Esophagus (tissue), 2 donors: Measurements from ENCODE around the gene PLCZ1. TPM values are rescaled to one million over a fixed set of nuclear protein-coding genes. Genes with fewer than 3 reads are reported as not detected.
"Not testable (repeated sequence)": the region's sequence is repeated elsewhere in the genome, so short reads cannot be mapped to it uniquely, and the experiment has no call there.

Experiments
- H3K27ac ChIP-seq, 2 donors: one replicate each; pipeline ENCODE4 v1.5.1; 2013; ENCODE audit warnings: low read depth in 2 of 2, mild to moderate bottlenecking in 2 of 2, inconsistent platforms in 1 of 2, low read length in 1 of 2, moderate library complexity in 1 of 2
- H3K27me3 ChIP-seq, 2 donors: one replicate each; pipeline ENCODE4 v1.6.1; 2013; ENCODE audit warnings: low read length in 2 of 2, control low read depth in 1 of 2, mild to moderate bottlenecking in 1 of 2; ENCODE audit not compliant: insufficient read depth in 2 of 2, control insufficient read depth in 1 of 2
- H3K36me3 ChIP-seq, 2 donors: one replicate each; pipeline ENCODE4 v1.6.1; 2013; ENCODE audit warnings: low read length in 1 of 2; ENCODE audit not compliant: control insufficient read depth in 2 of 2, insufficient read depth in 2 of 2
- H3K4me1 ChIP-seq, 2 donors: one replicate each; pipeline ENCODE4 v1.6.1; 2013; ENCODE audit warnings: low read length in 1 of 2; ENCODE audit not compliant: control insufficient read depth in 2 of 2, insufficient read depth in 2 of 2
- H3K4me3 ChIP-seq, 2 donors: one replicate each; pipeline ENCODE4 v1.5.1; 2013; ENCODE audit warnings: low read length in 2 of 2, mild to moderate bottlenecking in 2 of 2, low read depth in 1 of 2, moderate library complexity in 1 of 2
- H3K9me3 ChIP-seq, 2 donors: one replicate each; pipeline ENCODE4 v1.6.1; 2013; ENCODE audit warnings: mild to moderate bottlenecking in 2 of 2, low read depth in 1 of 2, low read length in 1 of 2, moderate library complexity in 1 of 2; ENCODE audit not compliant: control insufficient read depth in 2 of 2, insufficient read depth in 1 of 2
- WGBS, 2 donors: extraction: QIAGEN DNeasy Blood & Tissue Kit; methylation state at CpG; one replicate each; pipeline ENCODE4 v1.1.7; 2013; 5-methylcytosine and 5-hydroxymethylcytosine counted together
- polyA plus RNA-seq, 2 donors: library from polyadenylated mRNA; stranded (reverse); fragments of 200-250 nt; gene quantifications; one replicate each; pipeline ENCODE4 v1.2.3, GENCODE V29; 2013
- donor health status: healthy with polysubstance abuse.
- donor health status: Bipolar disorder and iron deficiency.

PLCZ1 gene
- polyA plus RNA-seq, 2 donors = not detected

DNA sequence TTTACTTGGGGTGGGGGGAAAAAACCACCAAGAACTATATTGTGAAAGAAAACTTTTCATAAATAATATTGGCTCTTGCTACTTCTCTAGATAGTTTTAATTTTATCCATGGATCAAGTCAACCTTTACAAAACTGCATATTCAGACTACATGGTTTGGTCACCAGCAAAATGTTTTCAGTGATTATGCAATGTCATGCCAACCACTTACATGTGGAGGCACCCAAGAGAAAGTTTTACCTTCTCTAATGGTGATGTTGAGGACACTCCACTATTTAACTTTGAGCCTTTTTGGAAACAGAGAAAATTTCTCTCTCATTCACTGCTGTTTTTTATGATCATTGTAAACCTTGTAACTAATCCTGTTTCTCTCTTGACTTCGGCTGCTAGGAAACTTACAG is 21.6 kb downstream of the PLCZ1 start:
- no peaks in the 10 kb centered on the region for H3K9me3 ChIP-seq
- WGBS, 2 donors = 84 to 93% methylated on average over 1 of the region's 1 CpG
- H3K4me1 ChIP-seq = no peaks in the 10 kb centered on the region
- H3K36me3 ChIP-seq = no peaks in the 10 kb centered on the region
- H3K27me3 ChIP-seq = no peaks in the 10 kb centered on the region
- H3K27ac ChIP-seq = no peak overlapping the region
- H3K4me3 ChIP-seq = no peak overlapping the region

DNA sequence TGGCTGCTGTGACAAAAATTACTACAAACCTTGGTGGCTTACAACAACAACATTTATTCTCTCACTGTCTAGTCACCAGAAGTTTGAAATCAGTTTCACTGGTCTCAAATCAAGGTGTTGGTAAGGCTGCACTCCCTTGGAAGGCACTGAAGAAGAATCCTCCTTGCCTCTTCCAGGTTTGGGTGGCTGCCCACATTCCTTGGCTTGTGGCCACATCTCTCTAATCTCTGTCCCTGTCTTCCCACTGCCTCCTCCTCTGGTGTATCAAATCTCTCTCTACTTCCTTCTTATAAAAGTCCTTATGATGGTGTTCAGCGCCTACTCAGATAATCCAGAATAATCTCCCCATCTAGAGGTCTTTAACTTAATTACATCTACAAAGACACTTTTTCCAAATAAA is 31.0 kb downstream of the PLCZ1 start:
- H3K27ac ChIP-seq = no peak overlapping the region
- no peaks in the 10 kb centered on the region for H3K27me3 ChIP-seq
- H3K36me3 ChIP-seq = no peaks in the 10 kb centered on the region
- WGBS, 2 donors = 91 to 95% methylated on average over 1 of the region's 1 CpG
- H3K4me1 ChIP-seq = no peaks in the 10 kb centered on the region
- no peaks in the 10 kb centered on the region for H3K9me3 ChIP-seq
- H3K4me3 ChIP-seq = no peak overlapping the region

DNA sequence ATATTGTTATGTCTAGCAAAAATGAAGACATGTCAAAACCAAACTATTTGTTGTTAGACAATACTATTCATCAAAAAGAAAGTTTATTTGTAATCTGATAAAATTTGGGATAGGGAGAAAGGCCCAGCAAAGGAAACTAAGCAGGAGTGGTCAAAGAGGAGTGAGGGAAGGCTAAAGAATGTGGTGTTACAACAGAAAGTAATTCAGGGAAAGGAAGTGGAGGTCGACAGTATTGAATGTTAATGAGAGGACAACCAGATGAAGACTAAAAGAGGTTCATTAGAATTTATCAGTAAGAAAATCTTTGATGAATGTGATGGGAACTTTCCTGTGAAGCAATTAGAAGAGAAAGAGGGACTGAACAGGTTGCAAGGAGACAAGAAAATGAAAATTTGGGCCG is 33.9 kb downstream of the PLCZ1 start:
- WGBS, 2 donors = 69% methylated on average over 2 of the region's 2 CpGs
- H3K4me1 ChIP-seq = no peaks in the 10 kb centered on the region

DNA sequence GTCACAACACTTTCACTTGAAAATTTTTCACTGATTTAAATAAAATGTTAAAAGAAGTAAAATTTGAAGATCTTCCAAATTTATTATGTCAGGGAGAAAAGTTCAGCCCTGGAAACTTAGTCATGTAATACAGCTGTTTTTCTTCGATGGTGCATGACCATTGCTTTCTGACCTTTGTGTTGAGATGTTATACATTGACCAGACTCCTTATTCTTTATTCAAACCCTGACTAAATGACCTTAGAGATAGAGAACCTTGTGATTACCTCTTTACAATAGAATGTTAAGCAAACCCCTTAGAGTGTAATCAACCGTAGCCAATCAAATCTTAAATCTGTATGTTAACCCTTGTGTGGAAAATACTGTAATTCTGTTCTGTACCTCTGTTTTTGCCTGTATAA is 34.5 kb downstream of the PLCZ1 start:
- Histone ChIP-seq H3K36me3 (no peaks in the 10 kb centered on the region), H3K4me1 (no peaks in the 10 kb centered on the region), H3K27ac (no peak overlapping the region), H3K27me3 (no peaks in the 10 kb centered on the region), H3K9me3 (no peaks in the 10 kb centered on the region), H3K4me3 (no peak overlapping the region)
- WGBS, 2 donors = 40 to 58% methylated on average over 2 of the region's 2 CpGs

More for the DNA sequence above, 33.9 kb downstream of the PLCZ1 start:
- Histone ChIP-seq H3K4me3 (no peak overlapping the region), H3K27me3 (no peaks in the 10 kb centered on the region), H3K9me3 (no peaks in the 10 kb centered on the region), H3K36me3 (no peaks in the 10 kb centered on the region), H3K27ac (no peak overlapping the region)

DNA sequence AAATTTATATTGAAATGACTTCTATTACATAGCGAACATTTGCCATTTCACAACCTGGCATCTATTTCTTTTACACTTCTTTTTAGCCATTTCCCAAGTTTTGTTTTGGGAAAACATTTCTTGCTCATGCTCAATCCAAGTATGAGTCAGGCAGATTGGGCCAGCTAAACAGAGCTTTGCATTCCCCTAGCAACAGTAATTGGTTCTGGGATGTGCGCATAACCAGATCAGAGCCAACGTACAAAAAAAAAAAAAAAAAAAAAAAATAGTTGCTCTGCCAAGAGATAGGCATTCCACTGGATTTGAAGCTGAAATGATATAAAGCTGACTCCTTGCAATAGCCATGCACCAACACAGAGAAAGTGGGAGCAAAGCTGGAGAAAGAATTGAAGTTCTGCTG is 37.5 kb downstream of the PLCZ1 start:
- Histone ChIP-seq H3K27me3 (no peaks in the 10 kb centered on the region), H3K4me3 (no peak overlapping the region), H3K27ac (no peak overlapping the region), H3K9me3 (no peaks in the 10 kb centered on the region), H3K36me3 (no peaks in the 10 kb centered on the region), H3K4me1 (no peaks in the 10 kb centered on the region)
- 61 to 63% methylated on average over 3 of the region's 3 CpGs for WGBS, 2 donors

DNA sequence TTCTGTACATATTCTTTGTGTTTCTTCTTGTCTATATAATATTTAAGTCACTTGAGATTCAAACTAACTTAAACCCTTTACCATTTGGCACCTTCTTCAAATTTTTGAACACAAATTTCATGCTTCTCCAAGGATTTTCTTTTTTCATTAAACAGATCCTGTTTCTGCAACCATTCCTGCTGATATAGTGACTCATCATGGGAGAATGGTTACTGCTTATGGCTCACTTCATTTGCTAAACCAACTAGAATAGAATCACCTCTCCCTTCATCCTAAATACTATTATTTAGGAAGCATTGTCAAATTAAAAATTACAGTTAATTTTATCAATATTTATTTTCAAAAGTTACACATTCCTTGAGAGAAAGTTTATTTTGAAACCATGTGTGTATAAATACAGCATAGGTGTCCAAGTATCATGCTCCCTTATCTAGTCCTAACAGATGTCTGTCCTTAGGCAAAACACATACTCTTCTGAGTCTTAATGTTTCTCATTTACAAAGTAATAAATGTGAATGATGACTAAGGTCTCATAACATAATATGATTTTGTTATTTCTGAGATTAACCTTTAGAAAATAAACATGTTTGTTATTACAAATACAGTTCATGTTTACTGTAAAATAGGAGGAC is 40.7 kb downstream of the PLCZ1 start:
- Histone ChIP-seq H3K4me1 (no peaks in the 10 kb centered on the region), H3K4me3 (no peak overlapping the region), H3K27ac (no peak overlapping the region), H3K27me3 (no peaks in the 10 kb centered on the region), H3K9me3 (no peaks in the 10 kb centered on the region), H3K36me3 (no peaks in the 10 kb centered on the region)

DNA sequence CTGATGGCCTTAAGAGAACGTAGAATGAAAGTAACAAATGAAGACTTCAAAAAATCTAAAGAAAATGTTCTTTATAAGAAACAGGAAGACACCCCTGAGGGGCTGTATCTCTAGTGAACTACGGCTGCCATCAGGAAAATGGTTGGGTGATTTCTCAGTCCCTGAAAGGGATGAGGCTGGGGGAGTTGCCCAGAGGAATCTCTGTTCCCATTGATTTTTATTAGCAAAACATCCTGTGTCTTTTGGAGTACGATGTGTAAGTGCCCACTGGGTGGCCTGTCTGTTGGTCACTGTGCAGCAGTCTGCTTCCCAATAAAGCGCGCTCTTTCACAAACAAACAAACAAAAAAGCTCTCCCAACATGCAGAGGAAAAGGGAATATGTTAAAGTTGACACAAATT is 43.8 kb downstream of the PLCZ1 start:
- H3K27ac ChIP-seq, H3K27me3 ChIP-seq, H3K9me3 ChIP-seq, H3K4me1 ChIP-seq, H3K36me3 ChIP-seq, H3K4me3 ChIP-seq: not testable (repeated sequence)
- WGBS, 2 donors = 84 to 86% methylated on average over 5 of the region's 5 CpGs

DNA sequence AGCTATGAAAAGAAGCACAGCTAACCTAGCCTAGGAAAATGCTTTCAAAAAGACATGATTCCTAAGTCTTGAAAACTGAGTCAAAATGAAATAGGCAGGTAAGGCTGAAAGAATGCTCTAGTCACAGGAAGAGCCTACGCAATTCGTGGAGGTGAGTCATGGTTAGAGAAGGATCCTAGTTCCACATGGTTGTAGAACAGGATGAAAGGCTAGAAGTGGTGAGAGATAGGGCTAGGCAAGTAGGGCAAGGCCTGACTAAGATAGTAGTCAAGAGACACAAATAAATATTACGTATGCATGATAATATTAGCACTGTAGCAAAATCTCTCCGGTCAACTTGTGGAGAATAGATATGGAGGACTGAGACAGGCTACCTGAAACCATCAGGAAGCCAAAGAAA is 47.2 kb downstream of the PLCZ1 start:
- Histone ChIP-seq H3K27me3 (no peaks in the 10 kb centered on the region), H3K27ac (no peak overlapping the region), H3K36me3 (no peaks in the 10 kb centered on the region), H3K4me1 (no peaks in the 10 kb centered on the region), H3K9me3 (no peaks in the 10 kb centered on the region), H3K4me3 (no peak overlapping the region)
- WGBS, 2 donors = 74 to 77% methylated on average over 4 of the region's 4 CpGs

DNA sequence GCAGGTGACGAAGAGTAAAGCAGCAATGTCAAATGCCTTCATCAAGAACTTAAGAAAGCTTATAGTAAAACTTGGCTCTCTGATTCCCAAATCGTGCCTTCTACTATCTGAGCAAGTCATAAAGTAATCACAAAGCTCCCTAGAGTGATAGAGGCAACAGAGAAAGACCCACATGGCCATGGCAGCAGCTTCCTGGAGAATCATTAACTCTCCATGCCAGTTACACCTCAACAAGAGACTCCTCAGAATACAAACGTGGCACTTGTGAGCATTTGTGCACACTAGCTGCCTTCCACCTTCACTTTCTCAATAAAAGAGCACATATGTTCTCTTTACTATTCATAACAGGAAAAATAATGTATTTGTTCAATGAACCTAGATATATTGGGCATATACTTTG is 48.0 kb downstream of the PLCZ1 start:
- H3K9me3 ChIP-seq = no peaks in the 10 kb centered on the region
- H3K4me3 ChIP-seq = no peak overlapping the region
- H3K27me3 ChIP-seq = no peaks in the 10 kb centered on the region
- H3K27ac ChIP-seq = no peak overlapping the region
- 74% methylated on average over 3 of the region's 3 CpGs for WGBS, 2 donors
- H3K4me1 ChIP-seq = no peaks in the 10 kb centered on the region
- H3K36me3 ChIP-seq = no peaks in the 10 kb centered on the region

DNA sequence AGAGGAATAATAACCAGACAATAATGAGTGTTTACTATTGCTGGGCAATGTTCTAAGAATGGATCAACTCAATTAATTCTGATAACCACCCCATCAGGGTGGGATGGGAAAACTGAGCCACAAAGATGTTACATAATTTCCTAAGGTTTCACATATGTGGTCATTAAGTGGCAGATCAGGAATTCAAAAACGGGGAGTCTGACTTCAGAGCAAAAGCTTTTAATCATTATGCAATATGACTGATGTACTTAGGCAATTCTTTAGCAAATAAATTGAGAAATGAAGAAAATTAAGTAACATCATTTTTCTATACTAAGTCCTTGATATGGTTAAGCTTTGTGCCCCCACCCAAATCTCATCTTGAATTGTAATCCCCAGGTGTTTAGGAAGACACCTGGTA is 53.4 kb downstream of the PLCZ1 start:
- no peak overlapping the region for H3K27ac ChIP-seq
- H3K27me3 ChIP-seq = no peaks in the 10 kb centered on the region
- H3K9me3 ChIP-seq = no peaks in the 10 kb centered on the region
- H3K4me1 ChIP-seq = no peaks in the 10 kb centered on the region
- no peak overlapping the region for H3K4me3 ChIP-seq
- WGBS, 2 donors = 44 to 59% methylated on average over 1 of the region's 1 CpG
- H3K36me3 ChIP-seq = no peaks in the 10 kb centered on the region
